PC-9 (cell line): ENCODE results near the gene NUDT16L1. TPM values are rescaled to one million over a fixed set of nuclear protein-coding genes. Genes with fewer than 3 reads are reported as not detected.

Experiments used
- BruUV-seq: library from RNA; stranded (reverse); fragments of 400-500 nt; replicated peaks from 2 replicates; lab custom pipeline; 2021; lab: Mats Ljungman, UMichigan
- CTCF ChIA-PET: fragments of 300-600 bp; sonication (Branson Sonifier 250); formaldehyde crosslinking; loops from one replicate; lab custom pipeline; 2022; ENCODE audit warnings: antibody characterized with exemption; lab: Charles Lee
- POLR2A ChIA-PET: fragments of 300-600 bp; sonication (Branson Sonifier 250); formaldehyde crosslinking; loops from one replicate; lab custom pipeline; 2022; ENCODE audit warnings: antibody characterized with exemption; ENCODE audit not compliant: unreplicated experiment; lab: Charles Lee
- DNase-seq, 2 experiments: peaks; one replicate each; pipeline versions ENCODE4 v3.0.0 to v3.0.0-alpha.2; 2015 to 2022; ENCODE audit warnings: mixed read lengths in 1 of 2
- H2AFZ ChIP-seq: fragments of 200-600 bp; sonication (generic); 2 replicates; pipeline ENCODE4 v1.8.1; 2017; ENCODE audit warnings: antibody characterized with exemption
- H3F3A ChIP-seq: fragments of 200-600 bp; sonication (generic); 2 replicates; pipeline ENCODE4 v1.8.1; 2017; ENCODE audit warnings: antibody characterized with exemption, mild to moderate bottlenecking, low read depth; ENCODE audit not compliant: insufficient read depth
- H3K27ac ChIP-seq: fragments of 200-600 bp; sonication (generic); 2 replicates; pipeline ENCODE4 v1.6.1; 2016; ENCODE audit warnings: mixed run types
- H3K27me3 ChIP-seq: fragments of 200-600 bp; sonication (generic); 2 replicates; pipeline ENCODE4 v1.6.1; 2016; ENCODE audit warnings: low read depth, mixed run types; ENCODE audit not compliant: insufficient read depth
- H3K36me3 ChIP-seq: fragments of 200-600 bp; sonication (generic); 2 replicates; pipeline ENCODE4 v1.6.1; 2016; ENCODE audit warnings: low read depth, mixed run types
- H3K4me1 ChIP-seq: fragments of 200-600 bp; sonication (generic); replicated peaks from 2 replicates; pipeline ENCODE4 v1.6.1; 2016; ENCODE audit warnings: mixed run types; ENCODE audit not compliant: insufficient read depth
- H3K4me2 ChIP-seq: fragments of 200-600 bp; sonication (generic); 2 replicates; pipeline ENCODE4 v1.6.1; 2017; ENCODE audit warnings: mixed run types
- H3K4me3 ChIP-seq: fragments of 200-600 bp; sonication (generic); 2 replicates; pipeline ENCODE4 v1.6.1; 2016; ENCODE audit warnings: mixed run types
- H3K79me2 ChIP-seq: fragments of 200-600 bp; sonication (generic); 2 replicates; pipeline ENCODE4 v1.6.1; 2017; ENCODE audit warnings: low read depth, mixed run types
- H3K9me2 ChIP-seq: fragments of 200-600 bp; sonication (generic); 2 replicates; pipeline ENCODE4 v1.8.1; 2017; ENCODE audit warnings: mild to moderate bottlenecking; ENCODE audit not compliant: insufficient read depth
- H3K9me3 ChIP-seq: fragments of 200-600 bp; sonication (generic); 2 replicates; pipeline ENCODE4 v1.8.1; 2016; ENCODE audit warnings: low read depth; ENCODE audit not compliant: insufficient read depth
- H4K20me1 ChIP-seq: fragments of 200-600 bp; sonication (generic); 2 replicates; pipeline ENCODE4 v1.8.1; 2017; ENCODE audit not compliant: insufficient read depth
- CTCF ChIP-seq: fragments of 200-600 bp; sonication (generic); conservative IDR thresholded peaks from 2 replicates; pipeline ENCODE4 v1.6.1; 2017; ENCODE audit warnings: mixed run types, antibody characterized with exemption, mild to moderate bottlenecking, moderate library complexity
- EZH2 ChIP-seq: fragments of 200-600 bp; sonication (generic); IDR thresholded peaks from 2 replicates; pipeline ENCODE4 v1.8.0; 2017; ENCODE audit warnings: antibody characterized with exemption, low read depth
- intact Hi-C: fragments of 100-400 bp; cut with micrococcal nuclease; formaldehyde crosslinking; loops from one replicate; pipeline ENCODE4 v1.10.0; 2022; ENCODE audit not compliant: unreplicated experiment
- total RNA-seq: library from RNA; stranded (reverse); gene quantifications from 2 replicates; pipeline ENCODE4 v1.2.3, GENCODE V29; 2021

NUDT16L1 gene
- total RNA-seq, 1 experiment from 2014 or later, result 25.7 TPM

- no peak for TF ChIP-seq EZH2
- TF ChIP-seq CTCF, result no peak
- Histone ChIP-seq H2AFZ (no peak overlapping the region), H3K27me3 (no peaks in the 10 kb centered on the region), H3K9me3 (no peaks in the 10 kb centered on the region), H3F3A (peaks cover 3% of the 10 kb centered on the region; the same call in 1 of the 2 replicates), H3K4me1 (no peaks in the 10 kb centered on the region), H3K4me3 (no peak overlapping the region), H4K20me1 (no peaks in the 10 kb centered on the region), H3K79me2 (no peaks in the 10 kb centered on the region), H3K4me2 (no peak overlapping the region), H3K36me3 (0 out of 2 replicates have a peak, but pooled peaks cover 3% of the 10 kb centered on the region), H3K27ac (no peak overlapping the region), H3K9me2 (no peaks in the 10 kb centered on the region)
- CTCF ChIA-PET, result no interaction called here
- DNase-seq, result no peak
- intact Hi-C loops, result no loop called here
- POLR2A ChIA-PET, result no interaction called here
- BruUV-seq, result no TSS peak
Measured at GRCh38 chr16:4718466-4718865, 25.1 kb downstream of the NUDT16L1 start.

- Histone ChIP-seq H3K27me3 (no peaks in the 10 kb centered on the region), H3K4me2 (no peak overlapping the region), H3K4me1 (no peaks in the 10 kb centered on the region), H3K9me2 (no peaks in the 10 kb centered on the region), H2AFZ (no peak overlapping the region), H3K79me2 (no peaks in the 10 kb centered on the region), H3K4me3 (no peak overlapping the region), H4K20me1 (no peaks in the 10 kb centered on the region), H3K36me3 (peaks cover 8% of the 10 kb centered on the region), H3K27ac (no peak overlapping the region), H3K9me3 (no peaks in the 10 kb centered on the region), H3F3A (peaks cover 4% of the 10 kb centered on the region; the same call in 1 of the 2 replicates)
- DNase-seq, result no peak
- intact Hi-C loops, result no loop called here
- BruUV-seq, result no TSS peak
- TF ChIP-seq CTCF (no peak), EZH2 (no peak)
- POLR2A ChIA-PET, result interaction anchor here (0.7 kb wide), 1 partner anchor 233 kb away, joined by 3 read pairs; no protein-coding TSS in a partner anchor
- CTCF ChIA-PET, result no interaction called here
Measured at GRCh38 chr16:4723071-4723767, 29.9 kb downstream of the NUDT16L1 start.

- Histone ChIP-seq H3K9me2 (no peaks in the 10 kb centered on the region), H3K4me1 (no peaks in the 10 kb centered on the region), H2AFZ (no peak overlapping the region), H3K79me2 (no peaks in the 10 kb centered on the region), H3F3A (peaks cover 4% of the 10 kb centered on the region; the same call in 1 of the 2 replicates), H3K36me3 (peaks cover 8% of the 10 kb centered on the region), H3K4me2 (no peak overlapping the region), H4K20me1 (0 out of 2 replicates have a peak, but pooled peaks cover 3% of the 10 kb centered on the region), H3K4me3 (no peak overlapping the region), H3K9me3 (no peaks in the 10 kb centered on the region), H3K27me3 (no peaks in the 10 kb centered on the region), H3K27ac (no peak overlapping the region)
- ChIA-PET POLR2A (interaction anchor here (0.5 to 0.6 kb wide), 2 partner anchors 254 to 290 kb away, joined by 3 to 4 read pairs; no protein-coding TSS in a partner anchor), CTCF (interaction anchor here (0.6 kb wide), 1 partner anchor 66 kb away, joined by 5 read pairs; no protein-coding TSS in a partner anchor)
- BruUV-seq, result no TSS peak
- intact Hi-C loops, result no loop called here
- DNase-seq, result no peak
- no peak for TF ChIP-seq CTCF
- no peak for TF ChIP-seq EZH2
Measured at GRCh38 chr16:4724661-4725270, 31.4 kb downstream of the NUDT16L1 start.
